ENCODE measurements around the gene ATXN1. TPM values are rescaled to one million over a fixed set of nuclear protein-coding genes. Genes with fewer than 3 reads are reported as not detected.
A peak's percentile ranks its signal among the peaks of the same experiment; 100 is the strongest.

The ATXN1 gene
- total RNA-seq, 1 experiment from 2014 or later, result 5.6 TPM

- no peaks in the 10 kb centered on the region for H3K79me2 ChIP-seq (ENCODE audit: insufficient read depth, low read length)
- H2BK5ac ChIP-seq (ENCODE audit: insufficient read length, low read length), result no peak overlapping the region
Measured at GRCh38 chr6:16354692-16355091, 406.6 kb downstream of the ATXN1 start.

More at GRCh38 chr6:16354692-16355091, 406.6 kb downstream of the ATXN1 start:
- H3K79me1 ChIP-seq (ENCODE audit: insufficient read depth, low read depth, low read length, poor library complexity, severe bottlenecking), result no peaks in the 10 kb centered on the region
- no peak overlapping the region for H2AFZ ChIP-seq (ENCODE audit: low read length)
- DNase-seq, result no peak
- Mint-ChIP-seq H3K27ac (peak overlapping the region in 1 of 3 experiments; percentile 72; a peak in 1 of 7 replicates), H3K4me3 (no peak overlapping the region), H3K9me3 (no peaks in the 10 kb centered on the region), H3K4me1 (peaks cover 4 to 7% of the 10 kb centered on the region in 2 experiments; a peak in 3 of 4 replicates), H3K36me3 (ENCODE audit: insufficient read depth in 1 of 3, low read depth in 3 of 3) (no peaks in the 10 kb centered on the region), H3K27me3 (ENCODE audit: low read depth) (no peaks in the 10 kb centered on the region)
- H4K20me1 ChIP-seq (ENCODE audit: control insufficient read depth, insufficient read depth, insufficient read length), result no peaks in the 10 kb centered on the region
- H3K56ac ChIP-seq (ENCODE audit: insufficient read length, low read depth, low read length), result no peak overlapping the region
- no peak overlapping the region for H3K9ac ChIP-seq (ENCODE audit: extremely low read depth, insufficient read length, low read length)
- H3K23me2 ChIP-seq (ENCODE audit: insufficient read length, low read depth, low read length, poor library complexity, severe bottlenecking), result no peaks in the 10 kb centered on the region
- H2BK12ac ChIP-seq (ENCODE audit: insufficient read length, low read depth, low read length), result no peak overlapping the region
- no peak overlapping the region for H2BK120ac ChIP-seq (ENCODE audit: low read depth, low read length, poor library complexity, severe bottlenecking)
- H3K14ac ChIP-seq (ENCODE audit: insufficient read depth, low read length), result no peak overlapping the region
- no peak overlapping the region for H3K27ac ChIP-seq (ENCODE audit: insufficient read length, low read depth, low read length)
- H2BK20ac ChIP-seq (ENCODE audit: low read depth, low read length, poor library complexity, severe bottlenecking), result no peak overlapping the region
- no peaks in the 10 kb centered on the region for H3K27me3 ChIP-seq (ENCODE audit: insufficient read depth, low read length)
- 0 out of 2 replicates have a peak, but pooled peaks cover 3% of the 10 kb centered on the region for H3K4me1 ChIP-seq (ENCODE audit: insufficient read depth, low read length)
- no peaks in the 10 kb centered on the region for H3K9me3 ChIP-seq (ENCODE audit: control insufficient read depth, low read depth, low read length)
- H2AK5ac ChIP-seq (ENCODE audit: insufficient read length, low read length), result no peak overlapping the region
- H3K4ac ChIP-seq (ENCODE audit: low read depth, low read length), result no peak overlapping the region
- no peak for TF ChIP-seq CTCF (conservative IDR thresholded peaks at IDR 0.05)
- no peak overlapping the region for H4K8ac ChIP-seq (replicated peaks; ENCODE audit: insufficient read length, low read depth, low read length)
- no peak overlapping the region for H4K91ac ChIP-seq (ENCODE audit: insufficient read length, low read depth, low read length)
- H3K4me2 ChIP-seq (ENCODE audit: insufficient read depth, insufficient read length, low read length), result no peak overlapping the region
- H3K18ac ChIP-seq (ENCODE audit: insufficient read length, low read depth, low read length), result no peak overlapping the region
- no peak overlapping the region for H2BK15ac ChIP-seq (ENCODE audit: low read depth, low read length)
- no peak overlapping the region for H3T11ph ChIP-seq (ENCODE audit: low read length)
- no peak overlapping the region for H3K23ac ChIP-seq (ENCODE audit: insufficient read length, low read depth, low read length)
- no peak overlapping the region for H4K5ac ChIP-seq (ENCODE audit: insufficient read length, low read depth, low read length)
- WGBS (ENCODE audit: extremely low coverage, insufficient read length, low lambda C conversion rate), result no CpG with 5 or more reads among the region's 1 CpG
